A172 (cell line): ENCODE measurements around the gene NCK2. TPM values are rescaled to one million over a fixed set of nuclear protein-coding genes. Genes with fewer than 3 reads are reported as not detected.

Experiments used
- DNase-seq: peaks from one replicate; pipeline ENCODE4 v3.0.0-alpha.2; 2015; ENCODE audit warnings: low spot score
- total RNA-seq: library from RNA; depleted of rRNA; stranded (reverse); fragments of >200 nt; shearing (Covaris generic); gene quantifications from 2 replicates; pipeline ENCODE4 v1.2.3, GENCODE V29; 2014

Gene NCK2
- total RNA-seq, 1 experiment from 2014 or later: 44.0 TPM

DNA sequence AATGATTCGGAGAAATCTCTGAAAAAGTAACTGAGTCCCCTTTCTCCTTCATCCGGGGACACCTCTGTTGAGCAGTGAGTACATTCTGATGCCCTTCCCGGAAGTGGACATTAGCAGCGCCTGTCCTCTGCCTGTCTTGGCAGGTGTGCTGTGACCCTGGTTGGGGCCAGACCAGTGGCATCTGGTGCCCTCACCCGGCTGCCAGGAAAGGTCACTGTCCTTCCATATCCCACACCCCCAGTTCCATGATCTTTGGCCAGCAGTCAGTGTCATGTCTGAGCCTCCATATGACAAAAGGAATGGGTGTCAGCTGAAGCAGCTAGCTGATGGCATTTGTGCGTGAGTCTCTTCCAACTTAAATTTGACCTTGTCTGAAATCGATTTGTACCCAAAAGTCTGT lies 128.1 kb downstream of the NCK2 start:
- DNase-seq: no peak

DNA sequence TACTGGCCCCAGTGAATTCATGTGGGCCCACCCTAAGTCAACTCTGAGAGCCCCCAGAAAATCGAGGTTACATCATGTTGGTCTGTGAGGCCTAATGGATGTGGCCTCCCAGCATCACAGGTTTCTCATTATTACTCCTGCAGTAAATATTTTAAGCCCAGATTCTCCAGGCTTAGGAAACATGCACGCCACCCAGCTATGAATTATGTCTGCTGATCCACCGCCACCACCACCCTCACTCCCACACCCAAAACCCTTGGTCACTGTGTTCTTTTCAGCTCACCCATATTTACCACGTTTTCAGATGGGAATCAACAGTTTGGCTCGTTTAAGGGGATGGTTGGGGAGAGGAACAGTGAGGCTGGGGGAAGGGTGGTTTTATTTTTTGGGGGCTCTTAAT lies 128.6 kb downstream of the NCK2 start:
- peak; percentile 6 for DNase-seq

- DNase-seq: peak; percentile 89
Measured at GRCh38 chr2:105873721-105874120, 129.0 kb downstream of the NCK2 start.

GRCh38 chr2:105874466-105874865 lies 129.8 kb downstream of the NCK2 start:
- DNase-seq: no peak

- DNase-seq: no peak
Measured at GRCh38 chr2:105875241-105875640, 130.5 kb downstream of the NCK2 start.

GRCh38 chr2:105876191-105876590 lies 131.5 kb downstream of the NCK2 start:
- DNase-seq: no peak

GRCh38 chr2:105877945-105878344 lies 133.2 kb downstream of the NCK2 start:
- DNase-seq: no peak

GRCh38 chr2:105879106-105879802 lies 134.5 kb downstream of the NCK2 start:
- DNase-seq: no peak

GRCh38 chr2:105879803-105880300 lies 135.1 kb downstream of the NCK2 start:
- no peak for DNase-seq

GRCh38 chr2:105880637-105881036 lies 135.9 kb downstream of the NCK2 start:
- DNase-seq: no peak

DNA sequence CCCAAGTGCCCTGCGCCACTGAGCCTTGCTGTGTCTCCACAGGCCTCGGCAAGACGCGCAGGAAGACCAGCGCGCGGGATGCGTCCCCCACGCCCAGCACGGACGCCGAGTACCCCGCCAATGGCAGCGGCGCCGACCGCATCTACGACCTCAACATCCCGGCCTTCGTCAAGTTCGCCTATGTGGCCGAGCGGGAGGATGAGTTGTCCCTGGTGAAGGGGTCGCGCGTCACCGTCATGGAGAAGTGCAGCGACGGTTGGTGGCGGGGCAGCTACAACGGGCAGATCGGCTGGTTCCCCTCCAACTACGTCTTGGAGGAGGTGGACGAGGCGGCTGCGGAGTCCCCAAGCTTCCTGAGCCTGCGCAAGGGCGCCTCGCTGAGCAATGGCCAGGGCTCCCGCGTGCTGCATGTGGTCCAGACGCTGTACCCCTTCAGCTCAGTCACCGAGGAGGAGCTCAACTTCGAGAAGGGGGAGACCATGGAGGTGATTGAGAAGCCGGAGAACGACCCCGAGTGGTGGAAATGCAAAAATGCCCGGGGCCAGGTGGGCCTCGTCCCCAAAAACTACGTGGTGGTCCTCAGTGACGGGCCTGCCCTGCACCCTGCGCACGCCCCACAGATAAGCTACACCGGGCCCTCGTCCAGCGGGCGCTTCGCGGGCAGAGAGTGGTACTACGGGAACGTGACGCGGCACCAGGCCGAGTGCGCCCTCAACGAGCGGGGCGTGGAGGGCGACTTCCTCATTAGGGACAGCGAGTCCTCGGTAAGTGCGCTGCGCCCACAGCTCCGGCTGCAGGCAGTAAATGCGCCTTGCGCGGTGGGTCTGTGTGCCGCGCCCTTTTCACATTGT lies 136.8 kb downstream of the NCK2 start:
- DNase-seq: no peak

- no peak for DNase-seq
Measured at GRCh38 chr2:105882341-105882740, 137.6 kb downstream of the NCK2 start.

- DNase-seq: no peak
Measured at GRCh38 chr2:105882920-105883435, 138.3 kb downstream of the NCK2 start.

- DNase-seq: no peak
Measured at GRCh38 chr2:105883911-105884694, 139.4 kb downstream of the NCK2 start.

GRCh38 chr2:105885456-105885855 lies 140.7 kb downstream of the NCK2 start:
- DNase-seq: no peak

DNA sequence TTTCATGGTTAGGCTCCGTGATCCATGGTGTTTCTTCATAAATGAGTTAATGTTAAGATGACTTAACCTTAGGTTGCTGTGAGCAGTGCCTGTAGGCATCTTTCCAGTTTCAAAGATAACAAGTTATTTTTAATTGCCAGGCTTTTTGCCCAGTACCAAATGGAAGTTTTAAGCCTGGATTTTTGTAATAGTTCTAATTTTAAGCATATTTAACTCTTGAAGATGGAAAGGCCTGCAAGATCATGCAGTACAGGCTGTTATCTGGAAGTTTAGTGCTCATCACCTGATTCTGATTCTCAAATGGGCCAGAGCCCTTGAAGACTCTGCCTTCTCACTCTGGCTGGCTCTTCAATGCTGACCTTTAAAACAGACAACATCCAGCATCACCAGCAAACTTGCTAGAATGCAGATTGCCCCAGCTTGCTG lies 141.3 kb downstream of the NCK2 start:
- peak; percentile 29 for DNase-seq

- no peak for DNase-seq
Measured at GRCh38 chr2:105886687-105887086, 142.0 kb downstream of the NCK2 start.

DNA sequence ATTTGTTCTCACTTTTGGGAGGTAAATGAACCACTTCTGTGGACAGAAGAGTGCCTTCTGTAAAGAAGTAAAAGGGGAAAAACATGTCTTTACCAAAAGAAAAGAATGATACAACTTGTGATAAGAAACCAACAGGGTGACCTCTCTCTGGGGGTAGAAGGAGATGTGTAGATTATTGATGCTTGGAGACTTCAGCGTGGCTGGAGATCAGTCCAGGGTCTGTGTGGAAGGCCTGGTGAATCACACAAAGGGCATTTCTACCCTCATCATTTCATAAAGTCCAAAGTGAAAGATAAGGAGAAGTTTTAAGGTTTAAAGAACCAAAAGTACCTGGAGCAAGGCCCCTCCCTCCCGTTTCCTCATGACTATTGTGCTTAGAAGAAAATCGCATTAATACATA lies 142.5 kb downstream of the NCK2 start:
- DNase-seq: no peak

- no peak for DNase-seq
Measured at GRCh38 chr2:105888625-105889024, 143.9 kb downstream of the NCK2 start.

- no peak for DNase-seq
Measured at GRCh38 chr2:105889046-105889445, 144.3 kb downstream of the NCK2 start.

GRCh38 chr2:105890111-105890510 lies 145.4 kb downstream of the NCK2 start:
- DNase-seq: no peak

DNA sequence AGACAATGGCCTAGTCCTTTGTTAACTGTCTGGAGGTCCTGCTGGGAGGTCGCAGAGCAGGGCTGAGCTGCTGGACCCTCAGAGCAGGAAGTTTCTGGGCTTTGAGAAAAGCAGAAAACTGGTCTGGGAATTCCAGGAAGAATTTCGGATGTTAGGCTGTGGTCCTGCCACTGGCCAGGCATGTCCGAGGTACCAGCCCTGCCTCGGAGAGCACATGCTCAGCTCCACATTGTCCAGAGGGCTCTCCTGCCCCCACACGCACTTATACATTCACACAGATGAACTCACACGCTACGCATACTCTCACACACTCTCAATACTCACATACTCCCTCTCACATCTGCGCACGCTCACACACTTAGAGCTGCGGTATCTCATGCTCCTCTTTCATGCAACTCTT lies 146.1 kb downstream of the NCK2 start:
- no peak for DNase-seq
